PC-3 (cell line): Measurements from ENCODE around the gene TNNT1.
"Not testable (repeated sequence)": the region's sequence is repeated elsewhere in the genome, so short reads cannot be mapped to it uniquely, and the experiment has no call there.

ENCODE experiments used
- CTCF ChIP-seq: fragments of 300-600 bp; sonication (generic); conservative IDR thresholded peaks from 2 replicates; pipeline ENCODE4 v1.5.1; 2017; ENCODE audit warnings: antibody characterized with exemption, low read depth, mild to moderate bottlenecking, low read length
- EZH2 ChIP-seq: fragments of 300-600 bp; sonication (generic); IDR thresholded peaks from one replicate; pipeline ENCODE4 v1.6.1; 2017; ENCODE audit warnings: antibody characterized with exemption, mild to moderate bottlenecking, low read length; ENCODE audit not compliant: unreplicated experiment

- not testable (repeated sequence) for TF ChIP-seq CTCF, EZH2
These were observed 6.8 kb upstream of the TNNT1 start for GRCh38 chr19:55155784-55156183.
